ENCODE data around the gene CTDSPL2. TPM values are rescaled to one million over a fixed set of nuclear protein-coding genes. Genes with fewer than 3 reads are reported as not detected.

The CTDSPL2 gene
- polyA plus RNA-seq, 1 donor from 2014 or later, result 78.1 TPM

DNA sequence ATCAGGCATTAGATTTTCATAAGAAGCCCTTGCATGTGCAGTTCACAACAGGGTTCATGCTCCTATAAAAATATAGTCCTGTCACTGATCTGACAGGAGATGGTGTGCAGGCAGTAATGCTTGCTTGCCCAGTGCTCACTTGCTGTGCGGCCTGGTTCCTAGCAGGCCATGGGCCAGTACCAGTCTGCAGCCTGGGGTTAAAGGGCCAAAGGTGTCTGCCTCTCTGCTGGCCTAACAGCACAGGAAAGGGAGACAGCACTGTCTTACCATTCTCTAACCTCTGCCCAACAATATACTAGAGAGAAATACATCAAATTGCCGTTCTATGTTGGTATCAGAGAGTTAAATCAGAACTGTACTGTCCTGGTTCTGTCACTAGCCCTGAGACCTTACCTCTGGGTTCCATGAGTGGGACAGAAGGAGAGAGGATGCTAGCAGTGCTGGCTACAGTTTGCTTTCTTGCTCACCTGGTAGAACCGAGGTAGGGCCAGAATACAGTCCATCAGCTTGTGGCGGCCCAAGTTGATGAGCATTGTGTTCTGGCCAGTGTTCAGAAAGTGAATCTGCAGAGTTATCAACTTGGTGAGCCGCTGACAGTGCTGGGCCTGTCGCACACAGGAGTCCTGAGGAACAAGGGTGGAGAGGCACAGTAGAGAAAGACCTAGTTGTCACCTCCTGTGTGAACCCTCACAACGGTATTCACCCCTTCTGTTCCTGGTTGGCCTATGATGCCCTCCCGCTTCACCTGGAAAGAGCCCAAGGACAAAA, 138.1 kb downstream of the CTDSPL2 start:
- no peak overlapping the region for H2AFZ ChIP-seq (ENCODE audit: low read depth, low read length)
- H3K27ac ChIP-seq (ENCODE audit: low read length), result no peak overlapping the region
- TF ChIP-seq RAD21 (conservative IDR thresholded peaks at IDR 0.05), result no peak
- TF ChIP-seq CTCF (IDR thresholded peaks at IDR 0.05; ENCODE audit: poor library complexity, severe bottlenecking), result no peak
- TF ChIP-seq EP300 (conservative IDR thresholded peaks at IDR 0.05; ENCODE audit: poor library complexity, severe bottlenecking), result no peak
- TF ChIP-seq REST (IDR thresholded peaks at IDR 0.05; ENCODE audit: borderline replicate concordance), result no peak
- no peak for TF ChIP-seq SMC3 (conservative IDR thresholded peaks at IDR 0.05; ENCODE audit: poor library complexity)
- no peak for TF ChIP-seq EZH2 (IDR thresholded peaks at IDR 0.05; ENCODE audit: borderline replicate concordance, insufficient read depth, low read length, poor library complexity, severe bottlenecking)
- TF ChIP-seq POLR2AphosphoS5 (IDR thresholded peaks at IDR 0.05), result no peak
- no peak for TF ChIP-seq TAF1 (IDR thresholded peaks at IDR 0.05; ENCODE audit: low read depth)

GRCh38 chr15:44566155-44566540, 138.7 kb downstream of the CTDSPL2 start:
- Histone ChIP-seq H3K79me2 (replicated peaks; ENCODE audit: insufficient read depth, low read length) (no peaks in the 10 kb centered on the region), H3K27ac (ENCODE audit: low read length) (no peak overlapping the region), H3K9me2 (ENCODE audit: insufficient read depth, low read length) (no peaks in the 10 kb centered on the region), H2AFZ (ENCODE audit: low read depth, low read length) (no peak overlapping the region), H3K9ac (ENCODE audit: low read length) (no peak overlapping the region), H3K4me3 (ENCODE audit: low read length) (no peak overlapping the region), H4K20me1 (ENCODE audit: insufficient read depth) (no peaks in the 10 kb centered on the region), H3F3A (ENCODE audit: insufficient read depth, low read length, poor library complexity, severe bottlenecking) (no peaks in the 10 kb centered on the region), H3K4me2 (ENCODE audit: low read length) (no peak overlapping the region), H3K9me3 (ENCODE audit: low read length) (peaks cover 16% of the 10 kb centered on the region), H3K36me3 (ENCODE audit: insufficient read depth, low read length) (peaks cover 26% of the 10 kb centered on the region), H3K27me3 (ENCODE audit: insufficient read depth, low read depth, low read length) (no peaks in the 10 kb centered on the region)
- TF ChIP-seq SMC3 (conservative IDR thresholded peaks at IDR 0.05; ENCODE audit: poor library complexity), result no peak

More for the DNA sequence above, 138.1 kb downstream of the CTDSPL2 start:
- no peaks in the 10 kb centered on the region for H3K79me2 ChIP-seq (replicated peaks; ENCODE audit: insufficient read depth, low read length)
- H3K36me3 ChIP-seq (ENCODE audit: insufficient read depth, low read length), result peaks cover 26% of the 10 kb centered on the region
- no peak overlapping the region for H3K4me2 ChIP-seq (ENCODE audit: low read length)
- H3K9me3 ChIP-seq (ENCODE audit: low read length), result peaks cover 16% of the 10 kb centered on the region
- no peaks in the 10 kb centered on the region for H4K20me1 ChIP-seq (ENCODE audit: insufficient read depth)
- no peak overlapping the region for H3K9ac ChIP-seq (ENCODE audit: low read length)
- H3F3A ChIP-seq (ENCODE audit: insufficient read depth, low read length, poor library complexity, severe bottlenecking), result no peaks in the 10 kb centered on the region
- no peaks in the 10 kb centered on the region for H3K9me2 ChIP-seq (ENCODE audit: insufficient read depth, low read length)
- H3K4me3 ChIP-seq (ENCODE audit: low read length), result no peak overlapping the region
- no peaks in the 10 kb centered on the region for H3K27me3 ChIP-seq (ENCODE audit: insufficient read depth, low read depth, low read length)

All from neural cell (in vitro differentiated cells).